Erythroblast (primary cell): ENCODE measurements around the gene VKORC1L1.

Experiments
- GATA1 ChIP-seq: IDR thresholded peaks from 2 replicates; pipeline ENCODE4 v1.6.1; 2011; ENCODE audit warnings: low read depth, mild to moderate bottlenecking, control low read depth, low read length, moderate library complexity
- POLR2A ChIP-seq: IDR thresholded peaks from 2 replicates; pipeline ENCODE4 v1.6.1; 2011; ENCODE audit warnings: mild to moderate bottlenecking, low read length

DNA sequence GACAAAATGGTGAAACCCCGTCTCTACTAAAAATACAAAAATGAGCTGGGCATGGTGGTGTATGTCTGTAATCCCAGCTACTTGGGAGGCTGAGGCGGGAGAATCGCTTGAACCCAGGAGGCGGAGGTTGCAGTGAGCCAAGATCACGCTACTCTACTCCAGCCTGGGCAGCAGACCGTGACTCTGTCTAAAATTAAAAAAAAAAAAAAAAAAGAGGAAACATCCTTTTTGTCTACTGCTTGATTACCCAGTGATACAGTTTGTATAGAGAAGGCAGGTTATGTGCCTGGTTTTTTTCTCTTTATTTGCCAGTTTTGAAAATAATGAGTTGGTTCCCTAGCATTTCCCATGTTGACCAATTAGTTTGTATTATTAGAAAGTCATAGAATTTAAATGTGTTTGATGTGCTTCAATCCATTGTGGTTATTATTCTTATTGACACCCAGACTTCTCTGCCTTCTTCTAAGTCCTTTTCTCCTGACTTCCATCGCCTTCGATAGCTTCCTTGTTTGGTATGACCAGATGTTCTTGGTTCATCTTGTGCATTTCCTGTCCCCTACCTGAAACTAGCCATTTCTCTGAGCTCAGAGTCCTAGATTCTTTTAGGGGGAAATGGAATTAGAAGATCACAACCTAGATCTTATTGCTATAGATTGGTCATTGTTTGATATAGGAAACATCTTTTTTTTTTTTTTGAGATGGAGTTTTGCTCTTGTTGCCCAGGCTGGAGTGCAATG is 43.2 kb downstream of the VKORC1L1 start:
- no peak for TF ChIP-seq POLR2A
- no peak for TF ChIP-seq GATA1
